T47D (cell line): Measurements from ENCODE around the gene NRIP1.
A peak's percentile ranks its signal among the peaks of the same experiment; 100 is the strongest.

Experiments used
- DNase-seq, 2 experiments: peaks; one replicate each; pipeline versions ENCODE4 v3.0.0 to v3.0.0-alpha.2; 2011 to 2012; ENCODE audit warnings: low read depth in 1 of 2, low spot score in 1 of 2
- JUND ChIP-seq: IDR thresholded peaks from 2 replicates; pipeline ENCODE4 v1.6.1; 2012; ENCODE audit warnings: low read depth
- in situ Hi-C: cut with HindIII; loops from 2 replicates; pipeline ENCODE4 v1.10.0; 2016; ENCODE audit warnings: low sequenced_read_pairs, low pct_unique_long_range_greater_than_20kb

The NRIP1 gene

DNA sequence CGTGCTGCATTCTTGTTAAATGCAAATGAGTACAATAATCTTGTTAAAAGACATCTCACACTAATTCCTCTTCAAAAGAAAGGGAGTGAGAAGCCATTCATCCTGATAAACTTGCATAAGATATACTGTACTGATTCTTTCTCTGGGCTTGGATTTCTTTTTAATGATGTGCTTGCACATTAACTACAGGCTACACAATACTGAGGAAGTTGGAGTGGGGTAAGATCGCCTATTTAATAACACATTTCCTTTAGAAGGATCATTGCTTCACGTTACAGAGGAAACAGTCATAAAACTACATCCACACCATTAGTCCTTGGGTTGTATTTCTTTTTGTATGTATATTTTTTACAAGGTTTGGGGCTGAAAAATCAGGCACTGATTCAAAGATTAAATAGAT, 36.6 kb downstream of the NRIP1 start:
- no peak for TF ChIP-seq JUND
- in situ Hi-C loops = no loop called here

DNA sequence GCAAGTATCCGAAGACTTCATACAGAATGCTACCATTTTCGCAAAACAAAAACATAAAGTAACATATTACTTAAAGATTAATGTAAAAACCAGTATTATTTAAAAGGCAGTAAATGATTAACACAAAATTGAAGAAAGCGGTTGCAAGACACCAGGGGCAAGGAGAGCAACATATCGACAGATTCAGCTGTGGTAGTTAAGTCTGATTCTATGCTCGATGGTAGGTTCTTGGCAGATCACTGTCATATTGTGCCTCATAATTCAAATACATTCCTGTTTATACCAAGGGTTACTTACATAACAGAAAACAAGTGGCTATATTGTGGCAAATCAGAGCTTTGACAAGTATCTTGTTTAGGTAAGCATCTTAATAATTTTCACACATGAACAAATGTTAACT, 37.7 kb downstream of the NRIP1 start:
- DNase-seq = no peak
- no peak for TF ChIP-seq JUND
- in situ Hi-C loops = no loop called here

More for the DNA sequence above, 36.6 kb downstream of the NRIP1 start:
- DNase-seq = no peak

DNA sequence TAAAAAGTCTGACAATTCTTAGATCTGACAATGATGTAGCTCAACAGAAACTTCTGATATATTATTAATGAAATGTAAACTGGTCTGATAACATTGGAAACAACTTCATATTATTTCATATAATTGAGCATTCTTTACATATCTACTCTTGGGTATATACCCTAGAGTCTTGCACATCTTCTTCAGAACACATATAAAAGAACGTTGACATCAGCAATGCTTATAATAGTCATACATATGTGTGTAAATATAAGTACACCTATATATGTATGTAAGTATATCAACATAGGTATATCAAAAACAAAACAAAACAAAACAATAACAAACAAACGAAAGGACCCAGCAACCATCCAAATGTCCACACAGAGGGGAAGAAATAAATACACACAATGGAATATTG, 38.4 kb downstream of the NRIP1 start:
- in situ Hi-C loops = no loop called here
- DNase-seq = no peak
- TF ChIP-seq JUND = no peak

DNA sequence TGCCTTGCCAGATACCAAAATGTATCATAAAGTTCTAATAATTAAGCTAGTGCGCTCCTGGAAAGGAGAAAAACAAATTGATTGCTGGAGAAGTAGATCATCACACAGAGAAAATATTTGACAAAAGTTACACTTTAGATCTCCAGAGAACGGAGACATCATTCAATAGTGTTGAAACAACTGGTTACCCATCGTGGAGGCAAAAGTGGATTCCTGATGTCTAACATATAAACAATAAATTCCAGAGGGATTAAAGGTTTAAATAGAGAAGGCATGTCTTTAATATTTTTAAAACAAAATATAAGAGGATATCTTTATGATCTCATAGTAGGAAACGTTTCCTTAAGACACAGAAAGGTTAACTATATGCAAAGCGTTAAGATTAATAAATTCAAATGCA, 41.0 kb downstream of the NRIP1 start:
- in situ Hi-C loops = no loop called here
- DNase-seq = no peak
- no peak for TF ChIP-seq JUND

DNA sequence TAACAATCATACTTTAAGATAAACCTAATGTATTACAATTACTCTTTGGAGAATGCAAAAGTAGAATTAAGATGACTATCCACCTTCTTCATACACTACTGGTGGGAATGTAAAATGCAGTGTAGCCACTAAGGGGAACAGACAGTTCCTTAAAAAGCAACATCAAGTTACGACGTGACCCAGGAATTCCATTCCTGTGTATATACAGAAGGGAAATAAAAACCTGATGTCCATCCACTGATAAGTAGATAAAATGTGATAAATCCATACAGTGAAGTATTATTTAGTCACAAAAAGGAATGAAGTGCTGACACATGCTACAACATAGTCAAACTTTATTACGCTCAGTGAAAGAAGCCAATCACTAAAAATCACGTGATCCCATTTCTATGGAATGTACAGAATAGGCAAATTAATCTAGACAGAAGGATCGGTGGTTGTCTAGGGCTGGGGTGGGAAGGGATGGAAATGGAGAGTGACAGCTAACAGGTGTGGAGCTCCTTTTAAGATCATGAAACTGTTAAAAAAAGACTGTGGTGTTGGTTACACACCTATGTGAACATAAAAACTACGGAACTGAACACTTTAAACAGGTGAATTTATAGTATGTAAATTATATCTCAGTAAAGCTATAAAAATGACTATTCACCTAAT, 42.1 kb downstream of the NRIP1 start:
- TF ChIP-seq JUND = no peak
- peak in 1 of 2 experiments; percentile 16 for DNase-seq
- in situ Hi-C loops = no loop called here

DNA sequence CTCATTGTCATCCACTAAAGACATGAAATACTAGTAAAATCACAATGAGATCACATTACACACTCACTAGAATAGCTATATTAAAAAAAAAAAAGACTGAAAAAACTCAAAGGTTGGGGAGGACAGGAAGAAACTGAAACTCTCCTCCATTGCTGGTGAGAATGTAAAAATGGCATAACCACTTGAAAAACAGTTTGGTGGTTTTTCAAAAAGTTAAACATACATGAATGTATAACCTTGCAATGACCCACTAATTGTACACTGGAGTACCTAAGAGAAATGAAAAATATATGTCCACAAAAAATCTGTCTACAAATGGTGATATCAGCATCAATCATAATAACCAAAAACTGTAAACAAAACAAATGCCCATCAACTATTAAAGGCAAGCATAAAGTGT, 44.0 kb downstream of the NRIP1 start:
- DNase-seq = no peak
- in situ Hi-C loops = no loop called here
- TF ChIP-seq JUND = no peak

DNA sequence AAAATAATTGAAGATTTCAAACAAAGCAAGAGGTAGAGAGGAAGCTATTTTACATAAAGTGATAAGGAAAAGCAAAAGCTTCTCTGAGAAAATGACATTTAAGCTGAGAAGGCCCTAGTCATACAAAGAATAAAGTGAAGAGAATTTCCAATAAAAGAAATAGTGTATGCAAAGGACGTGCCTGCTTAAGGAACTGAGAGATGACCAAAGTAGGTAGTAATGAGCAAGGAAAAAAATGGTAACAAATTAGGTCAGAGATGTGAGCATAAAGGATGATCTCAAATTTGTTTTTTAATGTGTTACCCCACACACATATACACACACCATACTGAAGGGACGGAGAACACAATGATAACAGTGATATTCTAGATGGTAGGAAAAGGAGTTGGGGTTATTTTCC, 46.4 kb downstream of the NRIP1 start:
- TF ChIP-seq JUND = no peak
- no peak for DNase-seq
- in situ Hi-C loops = no loop called here

DNA sequence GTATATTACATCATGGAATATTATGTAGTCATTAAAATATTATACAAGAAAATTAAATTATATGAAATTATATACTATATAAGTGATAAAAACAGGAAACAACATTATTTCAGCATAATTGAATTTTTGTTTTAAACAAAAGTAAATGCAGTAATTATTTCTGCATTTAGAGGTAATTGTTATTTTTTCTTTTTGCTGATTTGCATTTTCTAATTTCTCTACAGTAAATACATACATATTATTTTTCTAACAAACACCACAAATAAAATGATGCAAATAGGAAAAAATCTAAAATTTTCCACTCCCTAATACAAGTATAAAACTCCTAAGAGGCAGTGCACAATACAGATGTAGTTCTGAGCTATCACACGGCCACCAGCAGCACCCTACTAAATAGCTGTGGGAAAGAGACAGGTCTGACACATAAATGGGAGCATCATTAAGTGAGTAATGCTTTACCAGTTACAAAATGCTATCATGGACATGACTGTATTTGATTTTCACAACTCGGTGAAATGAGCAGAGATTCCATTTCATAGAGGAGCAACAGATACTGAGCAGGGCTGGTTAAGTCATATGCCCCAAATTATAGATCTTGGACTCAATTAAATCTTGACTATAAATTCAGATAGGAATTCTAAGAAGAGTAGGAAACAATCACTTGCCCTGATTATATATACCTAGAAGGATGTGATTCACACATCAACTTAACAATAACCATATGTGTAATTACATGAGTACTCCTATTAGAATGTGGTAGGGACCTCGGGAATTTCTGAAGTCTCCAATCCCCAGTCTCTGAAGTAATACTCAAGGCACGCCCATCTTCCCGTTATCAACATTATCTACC, 49.0 kb downstream of the NRIP1 start:
- no peak for TF ChIP-seq JUND
- in situ Hi-C loops = no loop called here
- DNase-seq = no peak

DNA sequence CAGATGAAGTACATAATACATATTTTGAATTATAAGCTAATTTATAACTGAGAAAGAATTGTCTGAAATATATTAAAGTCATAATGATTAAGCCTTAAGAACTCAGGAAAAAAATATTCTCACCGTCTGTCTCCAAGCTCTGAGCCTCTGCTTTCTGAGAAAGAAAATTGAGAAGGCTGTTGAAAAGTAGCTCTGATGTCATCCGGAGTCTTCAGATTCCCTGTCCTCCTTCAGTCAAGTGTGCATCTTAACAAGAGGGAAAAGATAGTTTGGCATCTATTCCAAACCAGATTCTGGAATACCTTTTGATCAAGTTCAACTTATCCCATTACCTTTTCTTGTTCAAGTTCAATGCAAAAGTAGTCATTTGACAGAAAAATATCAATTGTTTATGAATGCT, 50.6 kb downstream of the NRIP1 start:
- in situ Hi-C loops = no loop called here
- no peak for TF ChIP-seq JUND
- no peak for DNase-seq

DNA sequence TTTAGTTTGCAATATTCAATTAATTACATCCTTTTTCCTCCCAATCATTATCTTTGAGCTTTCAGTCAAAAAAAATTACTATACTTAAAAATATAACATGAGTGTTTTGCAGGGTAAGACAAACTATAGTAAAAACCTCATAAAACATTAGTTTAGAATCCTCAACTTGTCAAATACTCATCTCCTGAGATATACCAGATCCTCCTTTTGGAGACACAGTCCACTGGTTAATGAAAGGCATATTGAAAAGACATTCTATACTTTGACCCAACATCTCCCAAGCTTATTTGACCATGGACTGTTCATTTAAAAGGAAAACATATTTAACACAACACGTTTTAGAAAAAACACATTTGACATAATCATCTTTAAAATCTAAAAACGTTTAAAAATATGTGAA, 52.8 kb downstream of the NRIP1 start:
- no peak for DNase-seq
- in situ Hi-C loops = no loop called here
- TF ChIP-seq JUND = no peak

DNA sequence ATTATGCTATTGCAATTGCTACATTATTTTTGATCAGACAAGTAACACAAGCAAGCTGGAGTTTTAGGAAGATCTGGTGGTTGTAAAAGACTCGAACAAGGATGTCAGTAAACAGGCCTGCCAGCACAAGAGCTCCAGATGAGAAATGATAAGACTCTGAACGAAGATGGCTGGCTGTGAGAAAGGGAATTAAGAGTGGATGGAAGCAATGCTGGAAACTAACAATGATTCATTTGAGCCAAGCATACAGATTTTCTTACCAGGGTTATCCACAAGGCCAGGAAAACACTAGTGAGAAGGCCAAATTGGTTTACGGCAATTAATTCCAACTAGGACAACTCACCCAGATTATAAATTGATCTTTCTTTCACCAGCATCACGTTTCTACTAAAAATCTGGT, 54.2 kb downstream of the NRIP1 start:
- TF ChIP-seq JUND = no peak
- in situ Hi-C loops = no loop called here
- no peak for DNase-seq

DNA sequence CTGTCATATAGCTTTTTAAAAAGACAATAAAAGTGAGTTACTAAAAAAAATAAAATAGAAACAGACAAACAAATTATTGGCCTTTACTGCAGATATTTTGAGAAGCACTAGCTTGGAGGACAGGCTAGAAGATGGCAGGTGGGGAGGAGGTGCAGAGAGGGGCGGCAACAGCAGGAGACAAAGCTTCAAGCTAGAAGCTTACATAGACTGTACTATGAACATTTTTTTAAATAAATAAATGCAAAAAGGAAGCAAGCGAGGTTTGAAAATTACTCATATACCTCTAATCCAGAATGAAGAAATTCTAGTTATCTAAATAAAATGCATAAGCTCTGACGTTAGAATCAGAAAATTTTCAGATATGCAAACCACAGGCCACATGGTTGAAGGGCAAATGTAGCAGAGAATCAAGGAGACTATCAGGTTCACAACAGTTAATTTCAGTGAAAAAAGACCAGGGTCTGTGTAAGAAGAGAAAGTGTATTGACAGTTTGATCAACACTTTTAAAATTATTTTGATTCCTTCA, 54.9 kb downstream of the NRIP1 start:
- in situ Hi-C loops = no loop called here
- TF ChIP-seq JUND = no peak
- DNase-seq = no peak

DNA sequence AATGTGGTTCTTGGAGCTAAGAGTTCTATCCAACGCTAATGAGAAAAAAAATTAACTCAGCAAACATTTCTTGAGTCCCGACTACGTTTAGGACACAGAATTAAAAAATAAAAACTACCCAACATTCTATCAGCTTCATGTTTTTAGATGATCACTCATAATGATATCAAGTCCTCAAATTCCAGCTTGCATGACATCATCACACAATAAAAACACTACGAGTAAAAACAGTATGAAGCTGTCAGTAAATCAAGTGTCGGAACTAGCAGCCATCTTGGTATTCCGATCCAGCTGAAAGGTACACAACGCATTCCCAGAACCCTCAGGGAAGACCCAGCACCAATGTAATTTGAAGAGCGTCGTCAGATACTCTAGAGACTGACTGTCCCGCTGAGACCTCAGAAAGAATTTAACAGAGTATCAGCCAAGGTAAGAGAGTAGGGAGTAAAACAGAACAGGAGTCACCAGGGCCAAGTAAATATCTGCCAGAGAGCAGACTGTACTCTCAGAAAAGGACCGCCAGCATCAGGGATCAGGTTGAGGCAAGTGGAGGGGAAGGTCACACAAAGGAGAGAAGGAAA, 57.0 kb downstream of the NRIP1 start:
- TF ChIP-seq JUND = no peak
- in situ Hi-C loops = no loop called here
- DNase-seq = no peak
